Choroid plexus epithelial cell (primary cell): ENCODE data around the gene BTBD16.

Experiments
- DNase-seq: peaks from one replicate; pipeline ENCODE4 v3.0.0-alpha.2; 2010; ENCODE audit warnings: low read depth
- H3K4me3 ChIP-seq: 2 replicates; pipeline ENCODE4 v1.5.1; 2011; ENCODE audit warnings: low read depth, mild to moderate bottlenecking, control low read depth, low read length, moderate library complexity
- CTCF ChIP-seq: conservative IDR thresholded peaks from 2 replicates; pipeline ENCODE4 v1.5.1; 2011; ENCODE audit warnings: low read depth, mild to moderate bottlenecking, control low read depth, inconsistent platforms, low read length, moderate library complexity

BTBD16 gene

GRCh38 chr10:122310311-122311050, 39.4 kb downstream of the BTBD16 start:
- no peak for TF ChIP-seq CTCF
- peak; percentile 41 for DNase-seq
- H3K4me3 ChIP-seq = no peak overlapping the region

- TF ChIP-seq CTCF = no peak
- H3K4me3 ChIP-seq = no peak overlapping the region
- DNase-seq = no peak
Observed at GRCh38 chr10:122311051-122311410, 39.9 kb downstream of the BTBD16 start.

- TF ChIP-seq CTCF = no peak
- H3K4me3 ChIP-seq = no peak overlapping the region
- DNase-seq = no peak
Observed at GRCh38 chr10:122311716-122312115, 40.6 kb downstream of the BTBD16 start.

GRCh38 chr10:122316224-122316884, 45.3 kb downstream of the BTBD16 start:
- TF ChIP-seq CTCF = no peak
- no peak for DNase-seq
- no peak overlapping the region for H3K4me3 ChIP-seq

GRCh38 chr10:122321960-122322359, 50.9 kb downstream of the BTBD16 start:
- no peak overlapping the region for H3K4me3 ChIP-seq
- TF ChIP-seq CTCF = no peak
- no peak for DNase-seq

- DNase-seq = no peak
- H3K4me3 ChIP-seq = no peak overlapping the region
- no peak for TF ChIP-seq CTCF
Observed at GRCh38 chr10:122323189-122323588, 52.1 kb downstream of the BTBD16 start.
